Neutrophil (primary cell): Measurements from ENCODE around the gene PLPPR5.

Experiments
- H3K27ac ChIP-seq: fragments of 200-600 bp; sonication (generic); 2 replicates; pipeline ENCODE4 v1.5.1; 2016; ENCODE audit warnings: mild to moderate bottlenecking, moderate library complexity
- H3K27me3 ChIP-seq: fragments of 200-600 bp; sonication (generic); 2 replicates; pipeline ENCODE4 v1.6.0; 2016; ENCODE audit warnings: mild to moderate bottlenecking
- H3K36me3 ChIP-seq: fragments of 200-600 bp; sonication (generic); 2 replicates; pipeline ENCODE4 v1.5.1; 2017
- H3K4me1 ChIP-seq, 2 experiments: fragments of 200-600 bp in 1 of 2; sonication (generic) in 1 of 2; 1 replicate in 1 of 2; 2 replicates in 1 of 2; pipeline versions ENCODE4 v1.5.1 to v1.6.1; 2013 to 2016; ENCODE audit warnings: low read depth in 1 of 2, low read length in 1 of 2, mild to moderate bottlenecking in 1 of 2, moderate library complexity in 1 of 2; ENCODE audit not compliant: control insufficient read depth in 1 of 2, insufficient read depth in 1 of 2
- H3K4me3 ChIP-seq, 2 experiments: fragments of 200-600 bp in 1 of 2; sonication (generic) in 1 of 2; 1 replicate in 1 of 2; 2 replicates in 1 of 2; pipeline ENCODE4 v1.5.1; 2013 to 2016; ENCODE audit warnings: low read depth in 1 of 2, low read length in 1 of 2, mild to moderate bottlenecking in 1 of 2, moderate library complexity in 1 of 2
- H3K9me3 ChIP-seq: fragments of 200-600 bp; sonication (generic); 2 replicates; pipeline ENCODE4 v1.5.1; 2016
- TF ChIP-seq, protein P1 (sequence below): fragments of 200-600 bp; sonication (generic); IDR thresholded peaks from 2 replicates; pipeline ENCODE4 v1.5.1; 2016; ENCODE audit warnings: antibody characterized with exemption

PLPPR5 gene

DNA sequence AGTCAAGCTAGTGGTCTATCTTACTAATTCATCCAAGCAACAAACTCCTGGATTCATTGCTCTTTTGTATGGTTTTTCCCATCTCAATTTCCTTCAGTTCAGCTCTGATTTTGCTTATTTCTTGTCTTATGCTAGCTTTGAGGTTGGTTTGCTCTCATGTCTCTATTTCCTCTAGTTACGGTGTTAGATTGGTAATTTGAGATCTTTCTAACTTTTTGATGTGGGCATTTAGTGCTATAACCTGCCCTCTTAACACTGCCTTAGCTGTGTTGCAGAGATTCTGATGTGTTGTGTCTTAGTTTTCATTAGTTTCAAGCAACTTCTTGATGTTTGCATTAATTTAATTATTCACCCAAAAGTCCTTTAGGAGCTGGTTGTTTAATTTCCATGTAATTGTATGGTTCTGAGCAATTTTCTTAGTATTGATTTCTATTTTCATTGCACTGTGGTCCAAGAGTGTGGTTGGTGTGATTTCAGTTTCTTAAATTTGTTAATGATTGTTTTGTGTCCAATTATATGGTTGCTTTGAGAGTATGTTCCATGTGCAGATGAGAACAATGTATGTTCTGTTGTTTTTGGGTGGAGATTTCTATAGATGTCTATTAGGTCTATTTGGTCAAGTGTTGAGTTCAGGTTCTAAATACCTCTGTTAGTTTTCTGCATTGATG, 154.6 kb downstream of the PLPPR5 start:
- no peaks in the 10 kb centered on the region for H3K4me1 ChIP-seq
- H3K4me3 ChIP-seq, result no peak overlapping the region
- no peaks in the 10 kb centered on the region for H3K36me3 ChIP-seq
- no peak overlapping the region for H3K27ac ChIP-seq
- TF ChIP-seq, protein P1, sequence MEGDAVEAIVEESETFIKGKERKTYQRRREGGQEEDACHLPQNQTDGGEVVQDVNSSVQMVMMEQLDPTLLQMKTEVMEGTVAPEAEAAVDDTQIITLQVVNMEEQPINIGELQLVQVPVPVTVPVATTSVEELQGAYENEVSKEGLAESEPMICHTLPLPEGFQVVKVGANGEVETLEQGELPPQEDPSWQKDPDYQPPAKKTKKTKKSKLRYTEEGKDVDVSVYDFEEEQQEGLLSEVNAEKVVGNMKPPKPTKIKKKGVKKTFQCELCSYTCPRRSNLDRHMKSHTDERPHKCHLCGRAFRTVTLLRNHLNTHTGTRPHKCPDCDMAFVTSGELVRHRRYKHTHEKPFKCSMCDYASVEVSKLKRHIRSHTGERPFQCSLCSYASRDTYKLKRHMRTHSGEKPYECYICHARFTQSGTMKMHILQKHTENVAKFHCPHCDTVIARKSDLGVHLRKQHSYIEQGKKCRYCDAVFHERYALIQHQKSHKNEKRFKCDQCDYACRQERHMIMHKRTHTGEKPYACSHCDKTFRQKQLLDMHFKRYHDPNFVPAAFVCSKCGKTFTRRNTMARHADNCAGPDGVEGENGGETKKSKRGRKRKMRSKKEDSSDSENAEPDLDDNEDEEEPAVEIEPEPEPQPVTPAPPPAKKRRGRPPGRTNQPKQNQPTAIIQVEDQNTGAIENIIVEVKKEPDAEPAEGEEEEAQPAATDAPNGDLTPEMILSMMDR, result no peak
- no peaks in the 10 kb centered on the region for H3K27me3 ChIP-seq
- no peaks in the 10 kb centered on the region for H3K9me3 ChIP-seq

DNA sequence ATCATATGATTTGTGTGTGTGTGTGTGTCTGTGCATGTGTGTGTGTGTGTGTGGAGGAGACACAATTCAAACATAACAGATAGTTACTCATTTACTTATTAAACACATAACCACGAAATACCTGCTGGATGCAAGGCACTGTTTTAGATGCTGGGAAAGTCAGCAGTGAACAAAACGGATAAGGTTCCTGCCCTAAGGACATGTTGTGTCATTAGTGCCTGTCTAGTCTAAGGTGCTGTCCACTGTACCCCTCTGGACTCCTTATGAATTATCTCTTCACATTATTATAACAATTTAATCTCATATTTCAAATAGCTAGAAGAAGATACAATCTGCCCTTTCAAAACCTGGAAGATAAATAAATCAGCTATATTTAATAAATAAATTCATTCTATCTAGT, 162.4 kb downstream of the PLPPR5 start:
- H3K4me1 ChIP-seq, result no peaks in the 10 kb centered on the region
- no peaks in the 10 kb centered on the region for H3K27me3 ChIP-seq
- no peaks in the 10 kb centered on the region for H3K9me3 ChIP-seq
- no peak overlapping the region for H3K4me3 ChIP-seq
- no peak overlapping the region for H3K27ac ChIP-seq
- no peaks in the 10 kb centered on the region for H3K36me3 ChIP-seq
- TF ChIP-seq, protein P1, result no peak
